ENCODE measurements around the gene EPHB1. TPM values are rescaled to one million over a fixed set of nuclear protein-coding genes. Genes with fewer than 3 reads are reported as not detected.

The EPHB1 gene
- total RNA-seq, 1 experiment from 2014 or later: 7.0 TPM

GRCh38 chr3:134874737-134875413, 79.8 kb downstream of the EPHB1 start (continued):
- TF ChIP-seq NFATC4 (CRISPR knock-in tag; IDR thresholded peaks at IDR 0.05): no peak
- TF ChIP-seq EMX1 (CRISPR knock-in tag; IDR thresholded peaks at IDR 0.05): no peak
- TF ChIP-seq ETV6 (CRISPR knock-in tag; IDR thresholded peaks at IDR 0.05): no peak
- TF ChIP-seq SOX15 (CRISPR knock-in tag; IDR thresholded peaks at IDR 0.05): no peak
- TF ChIP-seq GTF2I (CRISPR knock-in tag; conservative IDR thresholded peaks at IDR 0.05): no peak

- no peak for DNase-seq (ENCODE audit: low spot score)
- ChIA-PET CTCF (no interaction called here), POLR2A (no interaction called here)
- TF ChIP-seq CREM (CRISPR knock-in tag; IDR thresholded peaks at IDR 0.05): no peak
- no peak for TF ChIP-seq SP1 (CRISPR knock-in tag; conservative IDR thresholded peaks at IDR 0.05)
- no peak for TF ChIP-seq FOXJ3 (CRISPR knock-in tag; IDR thresholded peaks at IDR 0.05; ENCODE audit: borderline replicate concordance)
- no peak for TF ChIP-seq NFE2L1 (CRISPR knock-in tag; IDR thresholded peaks at IDR 0.05)
- no peak for TF ChIP-seq MXD4 (CRISPR knock-in tag; IDR thresholded peaks at IDR 0.05; ENCODE audit: borderline replicate concordance)
- ATAC-seq: no peak
- Mint-ChIP-seq H3K36me3 (no peaks in the 10 kb centered on the region), H3K4me1 (no peaks in the 10 kb centered on the region), H3K9me3 (peaks cover 8% of the 10 kb centered on the region), H3K4me3 (no peak overlapping the region), H3K27me3 (ENCODE audit: low read depth) (peaks cover 3% of the 10 kb centered on the region; the same call in 1 of the 2 replicates), H3K27ac (no peak overlapping the region)
Observed at GRCh38 chr3:134876836-134877235, 81.8 kb downstream of the EPHB1 start.

DNA sequence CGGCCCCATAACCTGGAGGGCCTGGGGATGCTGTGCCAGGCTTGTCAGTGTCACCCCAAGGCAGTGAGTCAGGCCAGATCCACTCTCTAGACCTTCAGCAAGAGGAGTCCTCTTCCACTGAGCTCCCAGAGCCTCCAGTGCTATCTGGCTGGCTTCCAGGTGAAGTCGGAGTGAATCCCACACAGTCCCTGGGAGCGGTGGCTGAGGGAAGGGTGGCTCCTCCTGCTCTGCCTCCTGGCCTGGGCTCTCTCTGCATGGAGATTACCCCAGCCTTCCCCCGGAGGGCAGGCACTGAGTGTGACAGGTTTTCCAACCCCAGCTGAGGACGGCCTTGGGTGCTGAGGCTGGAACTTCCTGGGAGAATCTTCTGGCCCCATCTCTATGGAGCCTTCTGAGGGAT, 82.7 kb downstream of the EPHB1 start:
- peaks cover 8% of the 10 kb centered on the region for H3K9me3 Mint-ChIP-seq
- H3K4me3 Mint-ChIP-seq: no peak overlapping the region
- H3K36me3 Mint-ChIP-seq: no peaks in the 10 kb centered on the region
- CTCF ChIA-PET: no interaction called here
- peaks cover 3% of the 10 kb centered on the region; the same call in 1 of the 2 replicates for H3K27me3 Mint-ChIP-seq (ENCODE audit: low read depth)
- POLR2A ChIA-PET: no interaction called here
- DNase-seq (ENCODE audit: low spot score) (no peak), ATAC-seq (no peak)
- TF ChIP-seq NFATC4 (CRISPR knock-in tag; IDR thresholded peaks at IDR 0.05) (no peak), ZNF232 (CRISPR knock-in tag; IDR thresholded peaks at IDR 0.05) (no peak), ESRRA (CRISPR knock-in tag; IDR thresholded peaks at IDR 0.05; ENCODE audit: borderline replicate concordance) (no peak), PREB (CRISPR knock-in tag; IDR thresholded peaks at IDR 0.05; ENCODE audit: borderline replicate concordance) (no peak), FOXP4 (CRISPR knock-in tag; IDR thresholded peaks at IDR 0.05) (no peak), RORB (CRISPR knock-in tag; IDR thresholded peaks at IDR 0.05) (no peak), ELF4 (CRISPR knock-in tag; IDR thresholded peaks at IDR 0.05; ENCODE audit: low read depth) (no peak), ZNF219 (CRISPR knock-in tag; IDR thresholded peaks at IDR 0.05; ENCODE audit: borderline replicate concordance) (no peak), ATF3 (CRISPR knock-in tag; conservative IDR thresholded peaks at IDR 0.05) (no peak), ZNF416 (CRISPR knock-in tag; IDR thresholded peaks at IDR 0.05) (no peak), CTCF (IDR thresholded peaks at IDR 0.05) (no peak), MYBL2 (CRISPR knock-in tag; IDR thresholded peaks at IDR 0.05) (no peak), ATF1 (CRISPR knock-in tag; IDR thresholded peaks at IDR 0.05) (no peak), PRRX2 (CRISPR knock-in tag; IDR thresholded peaks at IDR 0.05) (no peak)
- TF ChIP-seq, protein P1, sequence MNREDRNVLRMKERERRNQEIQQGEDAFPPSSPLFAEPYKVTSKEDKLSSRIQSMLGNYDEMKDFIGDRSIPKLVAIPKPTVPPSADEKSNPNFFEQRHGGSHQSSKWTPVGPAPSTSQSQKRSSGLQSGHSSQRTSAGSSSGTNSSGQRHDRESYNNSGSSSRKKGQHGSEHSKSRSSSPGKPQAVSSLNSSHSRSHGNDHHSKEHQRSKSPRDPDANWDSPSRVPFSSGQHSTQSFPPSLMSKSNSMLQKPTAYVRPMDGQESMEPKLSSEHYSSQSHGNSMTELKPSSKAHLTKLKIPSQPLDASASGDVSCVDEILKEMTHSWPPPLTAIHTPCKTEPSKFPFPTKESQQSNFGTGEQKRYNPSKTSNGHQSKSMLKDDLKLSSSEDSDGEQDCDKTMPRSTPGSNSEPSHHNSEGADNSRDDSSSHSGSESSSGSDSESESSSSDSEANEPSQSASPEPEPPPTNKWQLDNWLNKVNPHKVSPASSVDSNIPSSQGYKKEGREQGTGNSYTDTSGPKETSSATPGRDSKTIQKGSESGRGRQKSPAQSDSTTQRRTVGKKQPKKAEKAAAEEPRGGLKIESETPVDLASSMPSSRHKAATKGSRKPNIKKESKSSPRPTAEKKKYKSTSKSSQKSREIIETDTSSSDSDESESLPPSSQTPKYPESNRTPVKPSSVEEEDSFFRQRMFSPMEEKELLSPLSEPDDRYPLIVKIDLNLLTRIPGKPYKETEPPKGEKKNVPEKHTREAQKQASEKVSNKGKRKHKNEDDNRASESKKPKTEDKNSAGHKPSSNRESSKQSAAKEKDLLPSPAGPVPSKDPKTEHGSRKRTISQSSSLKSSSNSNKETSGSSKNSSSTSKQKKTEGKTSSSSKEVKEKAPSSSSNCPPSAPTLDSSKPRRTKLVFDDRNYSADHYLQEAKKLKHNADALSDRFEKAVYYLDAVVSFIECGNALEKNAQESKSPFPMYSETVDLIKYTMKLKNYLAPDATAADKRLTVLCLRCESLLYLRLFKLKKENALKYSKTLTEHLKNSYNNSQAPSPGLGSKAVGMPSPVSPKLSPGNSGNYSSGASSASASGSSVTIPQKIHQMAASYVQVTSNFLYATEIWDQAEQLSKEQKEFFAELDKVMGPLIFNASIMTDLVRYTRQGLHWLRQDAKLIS (CRISPR knock-in tag; IDR thresholded peaks at IDR 0.05; ENCODE audit: borderline replicate concordance): no peak
- TF ChIP-seq, protein P2, sequence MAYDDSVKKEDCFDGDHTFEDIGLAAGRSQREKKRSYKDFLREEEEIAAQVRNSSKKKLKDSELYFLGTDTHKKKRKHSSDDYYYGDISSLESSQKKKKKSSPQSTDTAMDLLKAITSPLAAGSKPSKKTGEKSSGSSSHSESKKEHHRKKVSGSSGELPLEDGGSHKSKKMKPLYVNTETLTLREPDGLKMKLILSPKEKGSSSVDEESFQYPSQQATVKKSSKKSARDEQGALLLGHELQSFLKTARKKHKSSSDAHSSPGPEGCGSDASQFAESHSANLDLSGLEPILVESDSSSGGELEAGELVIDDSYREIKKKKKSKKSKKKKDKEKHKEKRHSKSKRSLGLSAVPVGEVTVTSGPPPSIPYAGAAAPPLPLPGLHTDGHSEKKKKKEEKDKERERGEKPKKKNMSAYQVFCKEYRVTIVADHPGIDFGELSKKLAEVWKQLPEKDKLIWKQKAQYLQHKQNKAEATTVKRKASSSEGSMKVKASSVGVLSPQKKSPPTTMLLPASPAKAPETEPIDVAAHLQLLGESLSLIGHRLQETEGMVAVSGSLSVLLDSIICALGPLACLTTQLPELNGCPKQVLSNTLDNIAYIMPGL (CRISPR knock-in tag; IDR thresholded peaks at IDR 0.05): no peak
- H3K27ac Mint-ChIP-seq: no peak overlapping the region
- no peaks in the 10 kb centered on the region for H3K4me1 Mint-ChIP-seq
